NCI-H345 (cell line): ENCODE data around the gene FGD4.
"Not testable (repeated sequence)": the region's sequence is repeated elsewhere in the genome, so short reads cannot be mapped to it uniquely, and the experiment has no call there.

ENCODE experiments used
- DNase-seq: peaks from one replicate; lab custom pipeline; 2025; lab: John Stamatoyannopoulos, UW

The FGD4 gene

GRCh38 chr12:32522331-32523221, 123.2 kb downstream of the FGD4 start:
- DNase-seq, result no peak

- not testable (repeated sequence) for DNase-seq
These were observed 126.4 kb downstream of the FGD4 start for GRCh38 chr12:32525802-32526201.

- DNase-seq, result not testable (repeated sequence)
These were observed 127.0 kb downstream of the FGD4 start for GRCh38 chr12:32526343-32526742.

- DNase-seq, result no peak
These were observed 133.1 kb downstream of the FGD4 start for GRCh38 chr12:32532422-32532821.

- peak; percentile 21 for DNase-seq
These were observed 133.6 kb downstream of the FGD4 start for GRCh38 chr12:32532951-32533350.

GRCh38 chr12:32533506-32533905, 134.1 kb downstream of the FGD4 start:
- not testable (repeated sequence) for DNase-seq

GRCh38 chr12:32533971-32534590, 134.7 kb downstream of the FGD4 start:
- DNase-seq, result peak; percentile 33

GRCh38 chr12:32534698-32535097, 135.3 kb downstream of the FGD4 start:
- no peak for DNase-seq

GRCh38 chr12:32535288-32535999, 136.1 kb downstream of the FGD4 start:
- DNase-seq, result peak; percentile 85

GRCh38 chr12:32536000-32536345, 136.6 kb downstream of the FGD4 start:
- DNase-seq, result no peak

- DNase-seq, result no peak
These were observed 142.5 kb downstream of the FGD4 start for GRCh38 chr12:32541754-32542374.

- no peak for DNase-seq
These were observed 143.3 kb downstream of the FGD4 start for GRCh38 chr12:32542428-32543229.

GRCh38 chr12:32544893-32545292, 145.5 kb downstream of the FGD4 start:
- DNase-seq, result no peak

GRCh38 chr12:32545413-32545980, 146.1 kb downstream of the FGD4 start:
- DNase-seq, result no peak

GRCh38 chr12:32546272-32546671, 146.9 kb downstream of the FGD4 start:
- DNase-seq, result no peak

- no peak for DNase-seq
These were observed 149.4 kb downstream of the FGD4 start for GRCh38 chr12:32548691-32549281.

GRCh38 chr12:32549675-32550079, 150.3 kb downstream of the FGD4 start:
- DNase-seq, result no peak

- no peak for DNase-seq
These were observed 151.7 kb downstream of the FGD4 start for GRCh38 chr12:32551058-32551457.

- no peak for DNase-seq
These were observed 159.5 kb downstream of the FGD4 start for GRCh38 chr12:32558903-32559302.

- no peak for DNase-seq
These were observed 160.1 kb downstream of the FGD4 start for GRCh38 chr12:32559434-32559833.

- no peak for DNase-seq
These were observed 161.2 kb downstream of the FGD4 start for GRCh38 chr12:32560520-32560919.
